IPS-15b (cell line): ENCODE data around the gene PRELID3B.

Source experiments
- H3K27me3 ChIP-seq: one replicate; pipeline ENCODE4 v1.6.1; 2013; ENCODE audit warnings: low read length; ENCODE audit not compliant: control insufficient read depth, insufficient read depth
- H3K36me3 ChIP-seq: one replicate; pipeline ENCODE4 v1.6.1; 2013; ENCODE audit warnings: low read length; ENCODE audit not compliant: control insufficient read depth, insufficient read depth
- H3K4me1 ChIP-seq: one replicate; pipeline ENCODE4 v1.6.1; 2013; ENCODE audit warnings: mild to moderate bottlenecking, low read length; ENCODE audit not compliant: control insufficient read depth, insufficient read depth
- H3K4me3 ChIP-seq: one replicate; pipeline ENCODE4 v1.5.1; 2013; ENCODE audit warnings: low read depth, low read length
- H3K9ac ChIP-seq: one replicate; pipeline ENCODE4 v1.6.1; 2013; ENCODE audit warnings: low read depth, mild to moderate bottlenecking, low read length
- H3K9me3 ChIP-seq: one replicate; pipeline ENCODE4 v1.6.1; 2013; ENCODE audit warnings: mild to moderate bottlenecking, low read length; ENCODE audit not compliant: control insufficient read depth, insufficient read depth

Gene PRELID3B

DNA sequence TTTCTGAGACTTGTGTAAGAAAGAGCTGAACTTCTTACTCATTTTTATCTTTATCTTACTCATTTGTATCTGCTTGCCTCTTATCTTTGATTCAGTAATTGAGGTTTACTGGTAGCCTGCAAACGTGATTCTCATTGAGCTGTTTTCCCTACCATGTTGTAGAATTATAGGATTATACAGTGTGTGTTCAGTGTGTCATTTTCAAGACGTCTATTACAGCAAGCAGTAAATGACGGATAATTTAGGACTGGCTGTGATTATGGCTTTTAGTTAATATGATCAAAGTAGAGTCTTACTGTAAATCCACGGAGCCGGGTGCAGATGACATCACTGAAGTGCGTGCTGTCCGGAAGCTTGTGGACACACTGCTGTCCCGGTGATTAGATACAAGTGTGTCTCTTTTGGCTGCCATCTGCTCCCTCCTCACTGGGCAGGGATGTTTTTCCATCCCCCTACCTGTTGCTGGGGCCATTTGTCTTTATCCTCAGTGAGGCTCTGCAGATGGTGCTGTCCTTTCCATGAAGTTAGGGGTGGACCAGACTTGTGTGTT is 55.5 kb downstream of the PRELID3B start:
- peaks cover 36% of the 10 kb centered on the region for H3K36me3 ChIP-seq

DNA sequence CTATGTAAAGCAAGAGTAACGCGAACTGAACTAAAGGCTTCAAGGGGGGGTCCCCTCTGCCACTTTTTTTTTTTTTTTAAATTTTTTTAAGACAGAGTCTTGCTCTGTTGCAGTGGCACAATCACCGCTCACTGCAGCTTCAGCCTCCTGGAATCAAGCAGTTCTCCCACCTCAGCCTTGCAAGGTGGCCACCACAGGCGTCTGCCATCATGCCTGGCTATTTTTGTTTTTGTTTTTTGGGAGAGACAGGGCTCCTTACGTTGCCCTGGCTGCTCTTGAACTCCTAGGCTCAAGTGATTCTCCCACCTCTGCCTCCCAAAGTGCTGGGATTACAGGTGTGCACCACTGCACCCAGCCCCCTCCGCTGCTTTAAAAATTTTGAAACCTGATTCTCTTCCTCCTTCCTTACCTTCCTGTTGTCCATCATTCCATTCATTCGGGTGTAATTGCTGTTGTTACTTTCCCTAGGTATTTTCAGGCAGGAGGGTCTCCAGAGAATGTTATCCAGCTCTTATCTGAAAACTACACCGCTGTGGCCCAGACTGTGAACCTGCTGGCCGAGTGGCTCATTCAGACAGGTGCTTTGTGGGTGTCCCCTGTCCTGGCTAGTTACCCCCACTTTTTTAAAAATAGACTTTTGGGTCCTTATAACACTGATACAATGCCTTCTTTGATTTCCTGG is 56.2 kb downstream of the PRELID3B start:
- H3K9me3 ChIP-seq: no peaks in the 10 kb centered on the region
- no peak overlapping the region for H3K9ac ChIP-seq
- H3K36me3 ChIP-seq: peaks cover 32% of the 10 kb centered on the region
- no peaks in the 10 kb centered on the region for H3K27me3 ChIP-seq
- peaks cover 10% of the 10 kb centered on the region for H3K4me1 ChIP-seq
- H3K4me3 ChIP-seq: no peak overlapping the region

More for the DNA sequence above, 55.5 kb downstream of the PRELID3B start:
- no peak overlapping the region for H3K9ac ChIP-seq
- no peaks in the 10 kb centered on the region for H3K27me3 ChIP-seq
- H3K4me1 ChIP-seq: peaks cover 10% of the 10 kb centered on the region
- H3K4me3 ChIP-seq: no peak overlapping the region
- no peaks in the 10 kb centered on the region for H3K9me3 ChIP-seq

DNA sequence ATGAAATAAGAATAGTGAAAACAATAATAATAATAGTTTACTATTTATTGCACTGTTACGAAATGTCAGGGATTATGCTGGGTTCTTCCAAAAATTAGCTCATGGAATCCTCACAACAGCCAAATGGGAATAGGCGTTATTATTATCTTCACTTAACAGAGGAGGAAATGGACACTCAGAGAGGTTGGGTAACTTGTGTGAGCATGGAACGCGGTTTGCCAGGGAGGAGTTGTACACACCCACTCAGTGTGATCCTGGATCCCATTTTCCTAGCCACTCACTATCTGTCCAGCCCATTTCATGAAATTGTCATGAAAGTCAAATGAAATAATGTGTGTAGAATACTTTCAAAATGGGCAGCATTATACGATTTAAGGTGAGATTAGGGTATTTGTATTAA is 56.9 kb downstream of the PRELID3B start:
- Histone ChIP-seq H3K4me3 (no peak overlapping the region), H3K27me3 (no peaks in the 10 kb centered on the region), H3K9me3 (no peaks in the 10 kb centered on the region), H3K36me3 (peaks cover 26% of the 10 kb centered on the region), H3K4me1 (peaks cover 10% of the 10 kb centered on the region), H3K9ac (no peak overlapping the region)

DNA sequence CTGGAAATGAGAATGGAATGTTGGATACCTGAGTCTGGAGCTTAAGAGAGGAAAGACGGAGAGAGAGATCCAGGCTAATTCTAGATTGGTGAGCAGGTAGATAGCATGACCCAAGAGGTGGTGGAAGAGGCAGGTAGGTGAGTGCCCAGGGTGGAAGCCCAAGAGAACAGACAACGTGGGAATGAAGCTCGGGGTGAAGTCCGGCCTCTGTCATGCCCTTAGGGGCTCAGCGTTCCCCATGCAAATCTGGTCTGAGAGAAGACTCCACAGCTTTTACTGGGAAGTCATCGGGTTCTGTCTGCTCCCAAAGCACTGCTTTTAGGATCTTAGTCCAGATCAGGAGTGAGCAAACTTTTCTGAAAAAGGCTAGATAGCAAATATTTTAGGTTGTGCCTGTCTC is 57.9 kb downstream of the PRELID3B start:
- peaks cover 10% of the 10 kb centered on the region for H3K4me1 ChIP-seq
- H3K9ac ChIP-seq: no peak overlapping the region
- H3K36me3 ChIP-seq: peaks cover 23% of the 10 kb centered on the region
- no peaks in the 10 kb centered on the region for H3K9me3 ChIP-seq
- no peaks in the 10 kb centered on the region for H3K27me3 ChIP-seq
- H3K4me3 ChIP-seq: no peak overlapping the region
